ENCODE results near the gene DONSON.
"Not testable (repeated sequence)": the region's sequence is repeated elsewhere in the genome, so short reads cannot be mapped to it uniquely, and the experiment has no call there.

Gene DONSON

GRCh38 chr21:33584455-33584854, 4.0 kb downstream of the DONSON start:
- H3K4me3 ChIP-seq (ENCODE audit: low read depth, low read length), result no peak overlapping the region
- H3K36me3 ChIP-seq, result peaks cover 81% of the 10 kb centered on the region
- TF ChIP-seq CTCF (IDR thresholded peaks at IDR 0.05; ENCODE audit: low read depth, low read length), result no peak

GRCh38 chr21:33578959-33579542, 9.4 kb downstream of the DONSON start:
- TF ChIP-seq CTCF (IDR thresholded peaks at IDR 0.05; ENCODE audit: low read depth, low read length), result no peak
- peaks cover 91% of the 10 kb centered on the region for H3K36me3 ChIP-seq
- no peaks in the 10 kb centered on the region for H3K27me3 ChIP-seq (ENCODE audit: insufficient read depth, low read depth, severe bottlenecking)
- H3K27ac ChIP-seq, result no peak overlapping the region
- H3K9me3 ChIP-seq (ENCODE audit: severe bottlenecking), result no peaks in the 10 kb centered on the region
- DNase-seq, result no peak
- H3K4me3 ChIP-seq (ENCODE audit: low read depth, low read length), result no peak overlapping the region

More at GRCh38 chr21:33584455-33584854, 4.0 kb downstream of the DONSON start:
- H3K9me3 ChIP-seq (ENCODE audit: severe bottlenecking), result no peaks in the 10 kb centered on the region
- no peaks in the 10 kb centered on the region for H3K27me3 ChIP-seq (ENCODE audit: insufficient read depth, low read depth, severe bottlenecking)
- H3K27ac ChIP-seq, result no peak overlapping the region
- no peak for DNase-seq

GRCh38 chr21:33578214-33578613, 10.3 kb downstream of the DONSON start:
- no peak overlapping the region for H3K27ac ChIP-seq
- no peak for DNase-seq

GRCh38 chr21:33576741-33577141, 11.7 kb downstream of the DONSON start:
- peaks cover 93% of the 10 kb centered on the region for H3K36me3 ChIP-seq
- not testable (repeated sequence) for H3K9me3 ChIP-seq (ENCODE audit: severe bottlenecking); H3K27ac ChIP-seq; H3K27me3 ChIP-seq (ENCODE audit: insufficient read depth, low read depth, severe bottlenecking); DNase-seq; H3K4me3 ChIP-seq (ENCODE audit: low read depth, low read length)

More at GRCh38 chr21:33578214-33578613, 10.3 kb downstream of the DONSON start:
- H3K36me3 ChIP-seq, result peaks cover 93% of the 10 kb centered on the region
- no peaks in the 10 kb centered on the region for H3K27me3 ChIP-seq (ENCODE audit: insufficient read depth, low read depth, severe bottlenecking)
- no peak for TF ChIP-seq CTCF (IDR thresholded peaks at IDR 0.05; ENCODE audit: low read depth, low read length)
- H3K4me3 ChIP-seq (ENCODE audit: low read depth, low read length), result no peak overlapping the region
- no peaks in the 10 kb centered on the region for H3K9me3 ChIP-seq (ENCODE audit: severe bottlenecking)

- TF ChIP-seq CTCF (IDR thresholded peaks at IDR 0.05; ENCODE audit: low read depth, low read length), result no peak
- no peak for DNase-seq
- Histone ChIP-seq H3K9me3 (ENCODE audit: severe bottlenecking) (no peaks in the 10 kb centered on the region), H3K4me3 (ENCODE audit: low read depth, low read length) (no peak overlapping the region), H3K36me3 (peaks cover 96% of the 10 kb centered on the region), H3K27ac (no peak overlapping the region), H3K27me3 (ENCODE audit: insufficient read depth, low read depth, severe bottlenecking) (no peaks in the 10 kb centered on the region)
These were observed 16.1 kb downstream of the DONSON start for GRCh38 chr21:33572350-33572749.

GRCh38 chr21:33569991-33570390, 18.5 kb downstream of the DONSON start:
- Histone ChIP-seq H3K27ac (no peak overlapping the region), H3K36me3 (peaks cover 86% of the 10 kb centered on the region), H3K9me3 (ENCODE audit: severe bottlenecking) (no peaks in the 10 kb centered on the region), H3K27me3 (ENCODE audit: insufficient read depth, low read depth, severe bottlenecking) (no peaks in the 10 kb centered on the region), H3K4me3 (ENCODE audit: low read depth, low read length) (no peak overlapping the region)
- DNase-seq, result no peak
- TF ChIP-seq CTCF (IDR thresholded peaks at IDR 0.05; ENCODE audit: low read depth, low read length), result no peak
